Neural cell (in vitro differentiated cells): Measurements from ENCODE around the gene GOSR1. TPM values are rescaled to one million over a fixed set of nuclear protein-coding genes. Genes with fewer than 3 reads are reported as not detected.
"Not testable (repeated sequence)": the region's sequence is repeated elsewhere in the genome, so short reads cannot be mapped to it uniquely, and the experiment has no call there.

Experiments used
- H2AFZ ChIP-seq: fragments of 200-600, 300-800 bp; sonication (generic), shearing (Covaris generic); 2 replicates; pipeline ENCODE4 v1.6.0; 2014; ENCODE audit warnings: low read depth, mild to moderate bottlenecking, antibody characterized with exemption, low read length, moderate library complexity
- H3F3A ChIP-seq: fragments of 200-600 bp; shearing (Covaris generic); 2 replicates; pipeline ENCODE4 v1.6.1; 2016; ENCODE audit warnings: mild to moderate bottlenecking, moderate library complexity, mixed read lengths, antibody characterized with exemption, low read length; ENCODE audit not compliant: insufficient read depth, poor library complexity, severe bottlenecking
- H3K27ac ChIP-seq: fragments of 200-600, 300-800 bp; sonication (generic), shearing (Covaris generic); 2 replicates; pipeline ENCODE4 v1.5.1; 2014; ENCODE audit warnings: mild to moderate bottlenecking, low read length, moderate library complexity
- H3K27me3 ChIP-seq: fragments of 300-800, 200-600 bp; sonication (generic), shearing (Covaris generic); 2 replicates; pipeline ENCODE4 v1.6.0; 2014; ENCODE audit warnings: mild to moderate bottlenecking, low read depth, low read length, moderate library complexity; ENCODE audit not compliant: insufficient read depth
- H3K36me3 ChIP-seq: fragments of 300-800, 200-600 bp; sonication (generic), shearing (Covaris generic); 2 replicates; pipeline ENCODE4 v1.5.1; 2014; ENCODE audit warnings: mild to moderate bottlenecking, antibody characterized with exemption, low read length, moderate library complexity; ENCODE audit not compliant: insufficient read depth
- H3K4me2 ChIP-seq: fragments of 300-800, 200-600 bp; sonication (generic), shearing (Covaris generic); 2 replicates; pipeline ENCODE4 v1.6.0; 2014; ENCODE audit warnings: mild to moderate bottlenecking, low read length
- H3K4me3 ChIP-seq: fragments of 300-800, 200-600 bp; sonication (generic), shearing (Covaris generic); 2 replicates; pipeline ENCODE4 v1.5.1; 2014; ENCODE audit warnings: mild to moderate bottlenecking, low read length, moderate library complexity
- H3K79me2 ChIP-seq: fragments of 200-600 bp; shearing (Covaris generic); replicated peaks from 2 replicates; pipeline ENCODE4 v1.6.0; 2014; ENCODE audit warnings: mild to moderate bottlenecking, low read length, moderate library complexity; ENCODE audit not compliant: insufficient read depth
- H3K9ac ChIP-seq: fragments of 300-800, 200-600 bp; sonication (generic), shearing (Covaris generic); 2 replicates; pipeline ENCODE4 v1.6.1; 2016; ENCODE audit warnings: mild to moderate bottlenecking, low read length, mixed read lengths
- H3K9me2 ChIP-seq: fragments of 200-600 bp; shearing (Covaris generic); 2 replicates; pipeline ENCODE4 v1.6.1; 2016; ENCODE audit warnings: mild to moderate bottlenecking, low read length, mixed read lengths; ENCODE audit not compliant: insufficient read depth
- H3K9me3 ChIP-seq: fragments of 200-600, 300-800 bp; sonication (generic), shearing (Covaris generic); 2 replicates; pipeline ENCODE4 v1.6.1; 2016; ENCODE audit warnings: mild to moderate bottlenecking, mixed run types, low read length, moderate library complexity, mixed read lengths
- H4K20me1 ChIP-seq: fragments of 200-600 bp; shearing (Covaris generic); 2 replicates; pipeline ENCODE4 v1.6.1; 2016; ENCODE audit warnings: mild to moderate bottlenecking, mixed run types; ENCODE audit not compliant: insufficient read depth
- EP300 ChIP-seq: fragments of 450-650 bp; conservative IDR thresholded peaks from 2 replicates; pipeline ENCODE4 v1.6.1; 2014; ENCODE audit warnings: antibody characterized with exemption, mild to moderate bottlenecking, moderate library complexity; ENCODE audit not compliant: poor library complexity, severe bottlenecking
- EZH2 ChIP-seq: fragments of 200-600, 300-800 bp; shearing (Covaris generic), sonication (generic); IDR thresholded peaks from 2 replicates; pipeline ENCODE4 v1.6.1; 2014; ENCODE audit warnings: antibody characterized with exemption, low read length, borderline replicate concordance, mild to moderate bottlenecking; ENCODE audit not compliant: insufficient read depth, poor library complexity, severe bottlenecking
- MXI1 ChIP-seq: fragments of 450-650 bp; conservative IDR thresholded peaks from 2 replicates; pipeline ENCODE4 v1.6.1; 2014; ENCODE audit warnings: antibody characterized with exemption, mild to moderate bottlenecking; ENCODE audit not compliant: poor library complexity, severe bottlenecking
- POLR2AphosphoS5 ChIP-seq: IDR thresholded peaks from 2 replicates; pipeline ENCODE4 v1.6.1; 2012
- RAD21 ChIP-seq: fragments of 450-650 bp; conservative IDR thresholded peaks from 2 replicates; pipeline ENCODE4 v1.6.1; 2014; ENCODE audit warnings: antibody characterized with exemption, mild to moderate bottlenecking, moderate library complexity
- SMC3 ChIP-seq: fragments of 450-650 bp; conservative IDR thresholded peaks from 2 replicates; pipeline ENCODE4 v1.6.1; 2014; ENCODE audit warnings: antibody characterized with exemption, mild to moderate bottlenecking, moderate library complexity; ENCODE audit not compliant: poor library complexity
- TAF1 ChIP-seq: IDR thresholded peaks from 2 replicates; pipeline ENCODE4 v1.6.1; 2012; ENCODE audit warnings: low read depth
- polyA plus RNA-seq: library from polyadenylated mRNA; depleted of rRNA; stranded (reverse); fragments of >200 nt; gene quantifications from 2 replicates; pipeline ENCODE4 v1.2.3, GENCODE V29; 2014
- TF ChIP-seq, protein P1 (sequence below): IDR thresholded peaks from 2 replicates; pipeline ENCODE4 v1.6.1; 2012; ENCODE audit warnings: borderline replicate concordance
- TF ChIP-seq, protein P2 (sequence below): fragments of 450-650 bp; IDR thresholded peaks from 2 replicates; pipeline ENCODE4 v1.5.1; 2014; ENCODE audit warnings: antibody characterized with exemption, mild to moderate bottlenecking, moderate library complexity; ENCODE audit not compliant: poor library complexity, severe bottlenecking

GOSR1 gene
- polyA plus RNA-seq, 1 donor from 2014 or later = 20.1 TPM

DNA sequence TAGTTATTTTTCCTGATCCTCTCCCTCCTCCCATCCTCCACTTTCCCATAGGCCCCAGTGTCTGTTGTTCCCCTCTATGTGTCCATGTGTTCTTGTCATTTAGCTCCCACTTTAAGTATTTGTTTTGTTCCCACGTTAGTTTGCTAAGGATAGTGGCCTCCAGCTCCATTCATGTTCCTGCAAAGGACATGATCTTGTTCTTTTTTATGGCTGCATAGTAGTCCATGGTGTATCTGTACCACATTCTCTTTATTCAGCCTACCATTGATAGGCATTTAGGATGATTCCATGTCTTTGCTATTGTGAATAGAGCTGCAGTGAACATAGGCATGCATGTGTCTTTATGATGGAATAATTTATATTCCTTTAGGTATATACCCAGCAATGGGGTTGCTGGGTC lies 60.5 kb downstream of the GOSR1 start:
- not testable (repeated sequence) for H3K79me2 ChIP-seq, H2AFZ ChIP-seq, H3K9ac ChIP-seq, H3K27ac ChIP-seq, H3K36me3 ChIP-seq, H3K9me2 ChIP-seq, H3K27me3 ChIP-seq, H3K4me3 ChIP-seq, H4K20me1 ChIP-seq, H3K4me2 ChIP-seq, H3F3A ChIP-seq, H3K9me3 ChIP-seq

DNA sequence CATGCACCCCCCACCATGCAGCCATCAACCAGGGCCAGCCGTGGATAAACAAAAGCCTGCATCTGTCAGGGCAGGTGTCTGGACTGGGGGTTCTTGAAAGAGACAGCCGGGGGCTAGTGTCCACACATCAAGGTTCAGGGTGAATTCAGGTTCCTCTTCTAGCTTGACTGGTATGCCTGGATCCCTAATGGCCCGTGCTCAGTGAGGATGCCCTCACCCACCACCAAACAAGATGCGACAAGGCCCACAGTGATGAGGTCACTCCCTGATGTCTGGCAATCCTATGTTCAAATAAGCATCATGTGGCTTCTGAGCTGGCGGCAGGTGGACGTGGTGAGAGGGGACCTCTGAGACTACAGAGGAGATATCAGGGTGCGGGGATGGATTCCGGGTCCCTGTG lies 64.6 kb downstream of the GOSR1 start:
- TF ChIP-seq MXI1 = no peak
- TF ChIP-seq TAF1 = no peak
- no peak for TF ChIP-seq EZH2
- TF ChIP-seq EP300 = no peak
- no peak for TF ChIP-seq RAD21
- no peak for TF ChIP-seq POLR2AphosphoS5
- no peak for TF ChIP-seq SMC3
- TF ChIP-seq, protein P1, sequence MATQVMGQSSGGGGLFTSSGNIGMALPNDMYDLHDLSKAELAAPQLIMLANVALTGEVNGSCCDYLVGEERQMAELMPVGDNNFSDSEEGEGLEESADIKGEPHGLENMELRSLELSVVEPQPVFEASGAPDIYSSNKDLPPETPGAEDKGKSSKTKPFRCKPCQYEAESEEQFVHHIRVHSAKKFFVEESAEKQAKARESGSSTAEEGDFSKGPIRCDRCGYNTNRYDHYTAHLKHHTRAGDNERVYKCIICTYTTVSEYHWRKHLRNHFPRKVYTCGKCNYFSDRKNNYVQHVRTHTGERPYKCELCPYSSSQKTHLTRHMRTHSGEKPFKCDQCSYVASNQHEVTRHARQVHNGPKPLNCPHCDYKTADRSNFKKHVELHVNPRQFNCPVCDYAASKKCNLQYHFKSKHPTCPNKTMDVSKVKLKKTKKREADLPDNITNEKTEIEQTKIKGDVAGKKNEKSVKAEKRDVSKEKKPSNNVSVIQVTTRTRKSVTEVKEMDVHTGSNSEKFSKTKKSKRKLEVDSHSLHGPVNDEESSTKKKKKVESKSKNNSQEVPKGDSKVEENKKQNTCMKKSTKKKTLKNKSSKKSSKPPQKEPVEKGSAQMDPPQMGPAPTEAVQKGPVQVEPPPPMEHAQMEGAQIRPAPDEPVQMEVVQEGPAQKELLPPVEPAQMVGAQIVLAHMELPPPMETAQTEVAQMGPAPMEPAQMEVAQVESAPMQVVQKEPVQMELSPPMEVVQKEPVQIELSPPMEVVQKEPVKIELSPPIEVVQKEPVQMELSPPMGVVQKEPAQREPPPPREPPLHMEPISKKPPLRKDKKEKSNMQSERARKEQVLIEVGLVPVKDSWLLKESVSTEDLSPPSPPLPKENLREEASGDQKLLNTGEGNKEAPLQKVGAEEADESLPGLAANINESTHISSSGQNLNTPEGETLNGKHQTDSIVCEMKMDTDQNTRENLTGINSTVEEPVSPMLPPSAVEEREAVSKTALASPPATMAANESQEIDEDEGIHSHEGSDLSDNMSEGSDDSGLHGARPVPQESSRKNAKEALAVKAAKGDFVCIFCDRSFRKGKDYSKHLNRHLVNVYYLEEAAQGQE = no peak
- TF ChIP-seq, protein P2, sequence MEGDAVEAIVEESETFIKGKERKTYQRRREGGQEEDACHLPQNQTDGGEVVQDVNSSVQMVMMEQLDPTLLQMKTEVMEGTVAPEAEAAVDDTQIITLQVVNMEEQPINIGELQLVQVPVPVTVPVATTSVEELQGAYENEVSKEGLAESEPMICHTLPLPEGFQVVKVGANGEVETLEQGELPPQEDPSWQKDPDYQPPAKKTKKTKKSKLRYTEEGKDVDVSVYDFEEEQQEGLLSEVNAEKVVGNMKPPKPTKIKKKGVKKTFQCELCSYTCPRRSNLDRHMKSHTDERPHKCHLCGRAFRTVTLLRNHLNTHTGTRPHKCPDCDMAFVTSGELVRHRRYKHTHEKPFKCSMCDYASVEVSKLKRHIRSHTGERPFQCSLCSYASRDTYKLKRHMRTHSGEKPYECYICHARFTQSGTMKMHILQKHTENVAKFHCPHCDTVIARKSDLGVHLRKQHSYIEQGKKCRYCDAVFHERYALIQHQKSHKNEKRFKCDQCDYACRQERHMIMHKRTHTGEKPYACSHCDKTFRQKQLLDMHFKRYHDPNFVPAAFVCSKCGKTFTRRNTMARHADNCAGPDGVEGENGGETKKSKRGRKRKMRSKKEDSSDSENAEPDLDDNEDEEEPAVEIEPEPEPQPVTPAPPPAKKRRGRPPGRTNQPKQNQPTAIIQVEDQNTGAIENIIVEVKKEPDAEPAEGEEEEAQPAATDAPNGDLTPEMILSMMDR = no peak
- Histone ChIP-seq H3K4me2 (no peak overlapping the region), H3K9me3 (no peaks in the 10 kb centered on the region), H3K4me3 (no peak overlapping the region), H2AFZ (no peak overlapping the region), H3K9ac (no peak overlapping the region), H3F3A (no peaks in the 10 kb centered on the region), H3K9me2 (no peaks in the 10 kb centered on the region), H3K79me2 (no peaks in the 10 kb centered on the region), H3K27ac (no peak overlapping the region), H3K36me3 (no peaks in the 10 kb centered on the region), H4K20me1 (no peaks in the 10 kb centered on the region), H3K27me3 (no peaks in the 10 kb centered on the region)

DNA sequence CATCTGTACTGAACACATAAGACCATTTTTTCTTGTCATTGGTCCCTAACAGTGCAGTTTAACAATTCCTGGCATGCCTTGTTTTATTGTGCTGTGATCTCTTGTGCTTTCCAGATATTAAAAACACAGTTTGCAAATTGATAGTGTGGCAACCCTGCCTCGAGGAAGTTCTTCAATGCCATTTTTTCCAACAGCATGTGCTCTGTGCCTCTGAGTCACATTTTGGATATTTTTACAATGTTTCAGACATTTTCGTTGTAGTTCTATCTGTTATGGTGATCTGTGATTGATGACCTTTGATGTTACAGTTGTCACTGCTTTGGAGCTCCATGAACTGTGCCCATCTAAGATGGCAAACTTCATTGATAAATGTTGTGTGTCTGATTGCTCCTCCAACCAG lies 66.2 kb downstream of the GOSR1 start:
- Histone ChIP-seq H3K9ac (no peak overlapping the region), H3K9me3 (no peaks in the 10 kb centered on the region), H3K4me2 (no peak overlapping the region), H2AFZ (no peak overlapping the region), H3K4me3 (no peak overlapping the region), H3K27ac (no peak overlapping the region), H3K36me3 (no peaks in the 10 kb centered on the region), H4K20me1 (no peaks in the 10 kb centered on the region), H3K79me2 (no peaks in the 10 kb centered on the region), H3K9me2 (no peaks in the 10 kb centered on the region), H3K27me3 (no peaks in the 10 kb centered on the region), H3F3A (no peaks in the 10 kb centered on the region)
- TF ChIP-seq, protein P2 = no peak
- no peak for TF ChIP-seq RAD21
- TF ChIP-seq POLR2AphosphoS5 = no peak
- no peak for TF ChIP-seq MXI1
- no peak for TF ChIP-seq EP300
- no peak for TF ChIP-seq EZH2
- TF ChIP-seq, protein P1 = no peak
- no peak for TF ChIP-seq SMC3
- no peak for TF ChIP-seq TAF1
